HuH-7.5 (cell line): ENCODE data around the gene ARRDC2.
A peak's percentile ranks its signal among the peaks of the same experiment; 100 is the strongest.
"Not testable (repeated sequence)": the region's sequence is repeated elsewhere in the genome, so short reads cannot be mapped to it uniquely, and the experiment has no call there.

ENCODE experiments used
- DNase-seq: peaks from one replicate; pipeline ENCODE4 v3.0.0; 2011; ENCODE audit warnings: low spot score

ARRDC2 gene

GRCh38 chr19:18007917-18008673, at the start of gene ARRDC2:
Gene ARRDC2, plus strand, starts transcription at chr19:18008170. Its CDS starts 141 bp downstream, at chr19:18008311.
- peak; percentile 99 for DNase-seq

- DNase-seq = no peak
Measured at GRCh38 chr19:17963936-17964691, 43.9 kb upstream of the ARRDC2 start.

DNA sequence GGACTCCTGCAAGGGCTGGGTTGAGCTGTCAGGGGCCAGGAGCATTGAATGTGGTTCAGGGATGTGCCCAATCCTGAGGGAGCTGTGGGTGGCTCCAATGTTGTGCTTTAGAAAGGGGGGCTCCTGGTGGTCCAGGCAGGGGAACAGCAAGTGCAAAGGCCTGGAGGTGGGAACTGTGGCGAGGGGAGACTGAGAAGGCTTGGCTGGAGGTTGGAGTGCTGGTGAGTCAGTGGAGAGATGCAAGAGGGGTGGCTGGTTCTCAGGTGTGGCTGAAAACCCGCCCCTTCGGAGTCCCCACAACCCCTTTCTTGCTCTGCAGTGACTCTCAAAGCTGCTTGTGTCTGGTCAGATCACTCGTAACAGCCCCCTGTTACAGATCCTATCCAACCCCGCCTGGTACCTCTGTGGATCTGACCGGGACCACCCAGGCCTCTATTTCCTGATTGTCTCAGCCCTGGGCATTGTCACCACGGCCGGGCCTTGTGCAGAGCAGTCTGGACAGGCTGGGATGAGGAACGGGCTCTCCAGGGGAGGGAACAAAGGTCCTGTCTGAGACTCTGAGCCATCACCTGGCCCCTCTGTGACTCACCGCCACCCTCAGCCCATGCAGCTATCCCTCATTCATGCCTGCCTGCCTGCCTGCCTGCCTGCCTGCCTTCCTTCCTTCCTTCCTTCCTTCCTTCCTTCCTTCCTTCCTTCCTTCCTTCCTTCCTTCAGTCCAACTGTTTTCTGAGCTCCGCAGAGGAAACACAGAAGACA, 42.4 kb upstream of the ARRDC2 start:
- no peak for DNase-seq

DNA sequence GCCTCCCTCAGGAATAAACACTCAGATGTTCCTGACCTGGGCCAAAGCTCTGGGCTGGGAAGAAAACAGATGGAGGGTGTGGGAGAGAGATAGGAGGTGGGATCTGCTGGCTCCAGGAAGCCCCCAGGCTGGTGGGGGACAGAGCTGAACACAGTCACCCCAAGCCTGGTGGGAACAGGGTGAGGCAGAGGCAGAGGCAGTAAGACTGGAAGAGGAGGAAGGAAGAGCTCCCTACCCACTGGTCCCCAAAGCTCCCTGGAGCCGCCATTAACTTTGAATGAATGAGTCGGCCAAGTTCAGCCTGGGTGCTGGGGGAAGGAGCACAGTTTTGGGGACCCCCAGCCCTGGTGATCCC, 41.9 kb upstream of the ARRDC2 start:
- no peak for DNase-seq

GRCh38 chr19:17966550-17967256, 41.3 kb upstream of the ARRDC2 start, which contains the start of gene KCNN1:
Gene KCNN1, plus strand, starts transcription at chr19:17967107. Its CDS starts 6,782 bp downstream, at chr19:17973889.
- no peak for DNase-seq

GRCh38 chr19:17967257-17968051, 40.5 kb upstream of the ARRDC2 start:
- DNase-seq = no peak

- DNase-seq = no peak
Measured at GRCh38 chr19:17968362-17968761, 39.6 kb upstream of the ARRDC2 start.

DNA sequence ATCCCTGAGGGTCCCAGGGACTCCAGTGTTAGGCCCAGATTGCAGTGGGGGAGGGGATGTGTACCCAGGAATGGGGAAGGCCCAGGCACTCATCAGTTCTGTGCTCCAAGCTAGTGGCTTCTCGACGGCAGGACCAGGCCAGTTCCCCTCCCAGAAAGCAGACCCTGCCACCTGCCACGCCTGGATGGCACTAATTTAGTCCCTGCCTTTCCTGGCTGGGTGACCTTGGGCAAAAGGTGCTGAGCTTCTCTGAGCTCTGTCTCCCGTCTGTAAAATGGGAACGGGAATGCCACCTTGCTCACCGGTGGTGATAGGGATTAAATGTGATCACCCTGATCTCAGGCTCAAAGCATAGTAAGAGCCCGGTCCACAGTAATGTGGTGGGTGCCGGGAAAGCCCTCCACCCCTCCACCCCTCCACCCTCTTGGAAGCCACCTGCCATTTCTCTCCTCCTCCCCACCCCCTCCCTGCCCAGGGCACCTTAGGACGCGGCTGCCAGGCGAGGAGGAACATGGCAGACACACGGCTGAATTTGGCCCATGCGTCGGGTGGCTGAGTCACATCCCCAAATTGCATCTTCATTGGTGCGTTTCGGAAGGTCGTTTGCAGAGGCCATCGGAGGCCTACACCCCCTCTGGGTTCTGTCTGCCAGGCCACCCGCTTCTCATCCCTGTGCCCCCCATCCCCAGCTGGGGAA, 38.7 kb upstream of the ARRDC2 start:
- no peak for DNase-seq

DNA sequence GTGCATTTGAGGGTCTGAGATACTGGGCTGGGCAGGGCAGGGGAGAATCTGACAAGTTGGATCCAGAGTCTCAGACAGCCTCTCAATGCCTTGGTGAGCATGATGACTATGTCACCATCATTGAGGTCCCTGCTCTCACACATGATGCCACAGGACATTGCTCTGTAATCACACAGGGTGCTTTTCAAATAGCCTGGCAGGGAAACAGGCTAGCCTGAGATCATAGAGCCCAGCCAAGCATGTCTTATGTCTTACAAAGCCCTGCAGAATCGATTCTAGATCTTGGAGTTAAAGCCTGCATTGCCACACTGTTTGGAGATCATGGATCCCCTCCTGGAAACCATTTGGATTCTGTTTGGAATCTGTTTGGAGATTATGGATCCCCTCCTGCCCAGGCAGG, 35.7 kb upstream of the ARRDC2 start:
- no peak for DNase-seq

DNA sequence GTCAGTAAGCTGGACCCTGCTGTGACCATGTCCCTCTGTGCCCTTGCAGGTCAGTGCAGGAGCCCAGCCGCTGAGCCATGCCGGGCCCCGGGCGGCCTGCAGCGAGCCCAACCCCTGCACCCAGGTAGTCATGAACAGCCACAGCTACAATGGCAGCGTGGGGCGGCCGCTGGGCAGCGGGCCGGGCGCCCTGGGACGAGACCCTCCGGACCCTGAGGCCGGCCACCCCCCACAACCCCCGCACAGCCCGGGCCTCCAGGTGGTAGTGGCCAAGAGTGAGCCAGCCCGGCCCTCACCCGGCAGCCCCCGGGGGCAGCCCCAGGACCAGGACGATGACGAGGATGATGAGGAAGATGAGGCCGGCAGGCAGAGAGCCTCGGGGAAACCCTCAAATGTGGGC, 34.2 kb upstream of the ARRDC2 start:
- no peak for DNase-seq

- no peak for DNase-seq
Measured at GRCh38 chr19:17974551-17974950, 33.4 kb upstream of the ARRDC2 start.

DNA sequence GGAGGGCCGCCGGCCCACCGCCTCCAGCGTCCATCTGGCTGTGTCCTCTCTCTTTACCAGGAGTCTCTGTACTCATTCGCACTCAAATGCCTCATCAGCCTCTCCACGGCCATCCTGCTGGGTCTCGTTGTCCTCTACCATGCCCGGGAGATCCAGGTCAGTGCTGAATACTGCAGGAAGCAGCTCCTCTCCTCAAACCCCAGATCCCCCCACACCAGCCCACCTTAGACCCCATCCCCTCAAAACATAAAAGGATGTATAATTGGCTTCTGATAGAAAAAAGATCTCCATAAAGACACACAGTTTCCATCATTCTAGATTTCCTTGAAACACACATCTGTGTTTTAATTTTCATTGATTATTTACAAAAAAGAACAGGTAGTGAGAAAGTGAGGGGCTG, 32.9 kb upstream of the ARRDC2 start:
- DNase-seq = no peak

DNA sequence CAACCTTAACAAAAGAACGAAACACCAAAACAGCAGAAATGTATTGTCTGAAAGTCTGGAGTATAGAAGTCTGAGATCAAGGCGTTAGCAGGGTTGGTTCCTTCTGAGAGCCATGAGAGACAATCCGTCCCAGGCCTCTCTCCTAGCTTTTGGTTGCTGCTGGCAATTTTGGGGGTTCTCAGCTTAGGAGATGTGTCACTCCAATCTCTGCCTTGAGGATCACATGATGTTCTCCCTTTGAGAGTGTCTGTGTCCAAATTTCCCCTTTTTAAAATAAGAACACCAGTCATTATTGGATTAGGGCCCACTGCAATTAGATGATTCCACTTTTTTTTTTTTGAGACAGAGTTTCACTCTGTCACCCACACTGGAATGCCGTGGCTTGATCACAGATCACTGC, 30.9 kb upstream of the ARRDC2 start:
- no peak for DNase-seq

GRCh38 chr19:17977488-17977887, 30.5 kb upstream of the ARRDC2 start:
- DNase-seq = no peak

DNA sequence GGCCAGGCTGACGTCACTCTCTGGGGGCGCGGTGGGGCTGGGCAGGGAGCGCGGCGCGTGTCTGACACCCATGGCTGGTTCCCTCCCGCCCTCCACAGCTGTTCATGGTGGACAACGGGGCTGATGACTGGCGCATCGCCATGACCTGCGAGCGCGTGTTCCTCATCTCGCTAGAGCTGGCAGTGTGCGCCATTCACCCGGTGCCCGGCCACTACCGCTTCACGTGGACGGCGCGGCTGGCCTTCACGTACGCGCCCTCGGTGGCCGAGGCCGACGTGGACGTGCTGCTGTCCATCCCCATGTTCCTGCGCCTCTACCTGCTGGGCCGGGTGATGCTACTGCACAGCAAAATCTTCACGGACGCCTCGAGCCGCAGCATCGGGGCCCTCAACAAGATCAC, 26.4 kb upstream of the ARRDC2 start:
- DNase-seq = no peak

- no peak for DNase-seq
Measured at GRCh38 chr19:17982430-17982829, 25.5 kb upstream of the ARRDC2 start.

- DNase-seq = no peak
Measured at GRCh38 chr19:17985037-17985818, 22.7 kb upstream of the ARRDC2 start.

GRCh38 chr19:17986569-17986968, 21.4 kb upstream of the ARRDC2 start:
- not testable (repeated sequence) for DNase-seq

GRCh38 chr19:17988161-17988560, 19.8 kb upstream of the ARRDC2 start:
- no peak for DNase-seq
